ENCODE measurements around the gene GPR55.

The GPR55 gene

DNA sequence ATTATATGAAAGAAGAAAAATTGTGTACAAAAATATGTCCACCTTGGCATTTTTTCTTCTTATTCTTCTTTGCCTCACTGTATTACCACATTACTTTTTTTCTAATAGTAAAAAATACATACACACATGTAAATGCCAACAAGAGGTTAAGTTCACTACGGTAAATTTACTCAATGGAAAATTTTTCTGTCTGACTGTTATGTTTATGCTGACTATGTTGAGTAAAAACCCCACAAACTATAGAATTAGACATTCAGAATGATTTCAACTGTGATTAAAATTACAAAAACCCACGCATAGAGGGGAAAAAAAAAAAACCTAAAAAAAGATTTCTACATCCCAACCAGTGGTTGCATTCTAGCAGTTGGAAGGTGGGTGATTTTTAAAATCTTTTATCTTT lies 5.4 kb downstream of the GPR55 start:
- no peak for DNase-seq (ENCODE audit: low read depth in 1 of 2, low spot score in 1 of 2)

DNA sequence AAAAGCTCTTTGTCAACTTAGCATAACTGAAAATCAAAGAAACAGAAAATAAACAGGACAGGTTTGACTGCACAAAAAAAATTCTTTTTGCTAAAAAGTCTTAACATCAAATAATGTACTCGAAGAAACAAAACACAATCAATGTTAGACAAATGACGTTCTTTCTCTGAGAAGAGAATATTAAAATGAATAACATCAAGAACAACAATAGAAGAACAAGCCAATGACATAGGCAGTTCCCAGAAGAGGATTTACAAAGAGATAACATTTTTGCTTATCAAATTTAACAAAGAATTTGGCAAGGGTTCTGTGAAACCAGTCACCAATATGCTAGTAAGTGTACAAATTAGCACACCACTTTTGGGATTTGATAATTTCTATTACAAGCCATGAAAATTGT lies 5.8 kb downstream of the GPR55 start:
- DNase-seq (ENCODE audit: low read depth in 1 of 2, low spot score in 1 of 2): no peak

DNA sequence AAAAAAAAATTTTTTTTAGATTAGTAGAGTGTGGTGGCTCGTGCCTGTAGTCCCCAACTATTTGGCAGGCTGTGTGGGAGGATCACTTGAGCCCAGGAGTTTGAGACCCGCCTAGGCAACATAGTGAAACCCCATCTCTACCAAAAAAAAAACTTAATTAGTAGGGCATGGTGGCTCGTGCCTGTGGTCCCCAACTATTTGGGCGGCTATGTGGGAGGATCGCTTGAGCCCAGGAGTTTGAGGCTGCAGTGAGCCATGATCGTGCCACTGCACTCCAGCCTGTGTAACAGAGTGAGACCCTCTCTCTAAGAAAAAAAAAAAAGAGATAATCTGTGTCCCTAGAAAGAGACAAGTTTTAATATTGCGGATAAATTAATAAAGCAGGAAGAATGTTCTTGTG lies 8.8 kb downstream of the GPR55 start:
- no peak for DNase-seq (ENCODE audit: low read depth in 1 of 2, low spot score in 1 of 2)

DNA sequence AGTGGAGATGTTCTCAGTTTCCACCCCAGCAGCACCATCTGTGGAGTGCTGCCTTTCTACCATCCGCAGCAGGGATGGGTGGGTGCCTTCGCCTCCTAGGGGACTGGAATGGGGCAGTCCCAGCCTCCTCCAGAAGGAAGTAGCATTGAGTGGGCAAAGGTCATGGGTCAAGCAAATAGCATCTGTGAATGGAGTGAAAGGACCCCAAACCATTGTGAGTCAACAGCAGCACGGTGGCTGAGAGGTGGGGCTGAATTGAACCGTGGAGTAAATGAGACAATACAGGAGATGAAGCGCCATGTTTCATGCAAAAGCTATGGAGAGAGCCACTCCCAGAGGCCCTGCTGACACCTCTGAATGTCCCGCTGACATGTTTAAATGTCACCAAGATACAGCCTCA lies 9.7 kb downstream of the GPR55 start:
- DNase-seq (ENCODE audit: low read depth in 1 of 2, low spot score in 1 of 2): no peak

DNA sequence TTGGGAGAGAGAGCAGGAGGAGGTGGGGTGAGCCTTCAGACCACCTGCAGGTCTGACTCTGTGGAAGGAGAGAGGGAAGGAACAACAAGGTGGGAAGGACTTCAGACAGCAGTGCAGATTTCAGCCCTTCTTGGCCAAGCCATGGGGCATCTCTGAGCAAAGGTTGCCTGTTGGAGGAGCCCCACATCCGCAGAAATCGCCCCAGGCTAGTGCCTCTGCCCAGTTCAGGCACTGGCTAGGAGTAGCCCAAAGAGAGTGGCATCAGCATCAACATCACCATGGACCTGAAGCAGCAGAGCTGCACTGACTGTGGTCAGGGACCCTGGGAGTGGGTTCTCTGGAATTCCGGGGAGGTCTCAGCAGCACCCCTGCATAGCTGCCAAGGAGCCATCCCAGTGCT lies 10.2 kb downstream of the GPR55 start:
- no peak for DNase-seq (ENCODE audit: low read depth in 1 of 2, low spot score in 1 of 2)

GRCh38 chr2:230913406-230914143 lies 11.5 kb downstream of the GPR55 start:
- DNase-seq (ENCODE audit: low read depth in 1 of 2, low spot score in 1 of 2): no peak

- no peak for DNase-seq (ENCODE audit: low read depth in 1 of 2, low spot score in 1 of 2)
Observed at GRCh38 chr2:230912724-230913123, 12.3 kb downstream of the GPR55 start.

GRCh38 chr2:230912046-230912445 lies 13.0 kb downstream of the GPR55 start:
- no peak for DNase-seq (ENCODE audit: low read depth in 1 of 2, low spot score in 1 of 2)

DNA sequence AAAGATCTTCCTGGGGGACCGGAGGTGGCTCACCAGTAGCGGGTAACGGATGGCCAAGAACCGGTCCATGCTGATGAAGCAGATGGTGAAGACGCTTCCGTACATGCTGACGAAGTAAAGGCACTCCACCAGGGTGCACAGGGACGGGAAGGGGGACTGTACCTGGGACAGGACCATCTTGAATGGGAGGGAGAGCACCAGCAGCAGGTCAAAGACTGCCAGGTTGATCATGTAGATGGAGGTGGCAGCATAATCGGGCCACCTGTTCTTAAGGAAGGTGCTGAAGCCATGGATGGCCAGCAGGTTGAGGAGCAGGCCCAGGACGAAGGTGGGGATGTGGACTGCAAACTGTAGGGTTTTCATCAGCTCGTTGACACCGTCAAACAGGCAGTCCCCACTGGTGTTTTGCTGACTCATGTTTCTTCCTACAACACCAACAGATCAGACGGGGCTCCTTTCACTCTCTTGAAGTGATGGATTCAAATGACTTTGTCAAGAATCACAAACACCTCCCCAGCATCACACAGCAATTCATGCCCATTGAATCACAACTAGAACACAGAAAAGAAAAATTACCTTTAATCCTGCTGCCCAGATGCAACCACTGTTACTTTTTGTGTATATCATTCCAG lies 14.4 kb downstream of the GPR55 start:
- no peak for DNase-seq (ENCODE audit: low read depth in 1 of 2, low spot score in 1 of 2)

DNA sequence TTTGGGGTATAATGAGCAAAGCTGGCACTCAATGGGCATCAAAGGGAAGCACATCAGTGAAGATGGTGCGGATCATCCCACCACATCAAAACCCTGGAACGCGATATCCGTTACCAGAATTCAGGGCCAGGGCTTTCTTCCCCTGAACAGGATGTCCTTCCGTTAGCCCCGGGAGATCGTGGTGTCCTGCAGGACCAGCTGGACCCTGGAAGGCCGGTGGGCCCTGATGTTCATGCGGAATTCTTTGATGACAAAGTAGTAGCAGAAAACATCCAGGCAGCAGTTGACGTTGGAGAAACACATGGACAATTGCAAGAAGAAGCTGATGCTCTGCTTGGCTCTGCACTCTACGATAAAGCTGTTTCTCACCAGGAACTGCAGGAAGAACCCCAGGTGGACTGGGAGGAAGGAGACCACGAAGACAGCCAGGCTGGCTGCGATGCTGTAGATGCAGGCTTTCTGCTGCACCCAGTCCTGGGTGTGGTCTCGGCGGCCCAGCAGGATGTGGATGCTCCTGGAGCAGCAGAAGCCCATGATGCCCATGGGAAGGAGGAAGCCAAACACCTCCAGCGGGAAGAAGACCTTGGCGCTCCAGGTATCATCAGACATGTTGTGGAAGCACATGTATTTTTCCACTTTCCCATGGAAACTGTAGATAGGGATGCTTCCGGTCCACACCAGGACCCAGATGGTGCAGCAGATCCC lies 15.0 kb downstream of the GPR55 start:
- DNase-seq (ENCODE audit: low read depth in 1 of 2, low spot score in 1 of 2): no peak

DNA sequence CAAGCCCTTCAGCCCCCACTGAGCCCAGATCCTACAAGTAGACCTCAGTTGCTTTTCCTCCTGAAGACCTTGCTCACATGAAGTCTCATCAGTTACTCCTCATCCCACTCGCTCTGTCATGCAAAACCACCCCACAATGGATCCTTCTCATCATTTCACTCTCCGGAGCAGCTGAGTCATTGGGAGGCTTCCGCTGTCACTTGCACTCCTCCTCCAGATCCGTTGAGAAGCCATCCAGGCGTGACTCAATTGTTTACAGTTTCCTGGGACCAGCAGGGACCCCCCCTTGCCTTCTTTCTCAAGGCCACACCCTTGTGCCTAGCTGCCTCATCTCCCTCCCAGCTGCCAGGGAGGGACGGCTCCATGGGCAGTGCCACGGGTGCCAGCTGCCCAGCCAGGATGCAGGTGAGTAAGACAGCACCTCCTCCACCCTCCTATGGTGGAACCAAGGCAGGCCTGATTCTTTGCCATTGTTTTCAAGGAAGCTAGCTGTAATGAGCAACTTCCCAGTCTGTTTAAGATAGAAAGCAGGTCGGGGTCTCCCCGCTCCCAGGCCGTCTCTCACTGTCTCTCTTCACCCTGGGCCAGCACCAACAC lies 16.3 kb downstream of the GPR55 start:
- peak in 1 of 2 donors; percentile 75 for DNase-seq (ENCODE audit: low read depth in 1 of 2, low spot score in 1 of 2)

DNA sequence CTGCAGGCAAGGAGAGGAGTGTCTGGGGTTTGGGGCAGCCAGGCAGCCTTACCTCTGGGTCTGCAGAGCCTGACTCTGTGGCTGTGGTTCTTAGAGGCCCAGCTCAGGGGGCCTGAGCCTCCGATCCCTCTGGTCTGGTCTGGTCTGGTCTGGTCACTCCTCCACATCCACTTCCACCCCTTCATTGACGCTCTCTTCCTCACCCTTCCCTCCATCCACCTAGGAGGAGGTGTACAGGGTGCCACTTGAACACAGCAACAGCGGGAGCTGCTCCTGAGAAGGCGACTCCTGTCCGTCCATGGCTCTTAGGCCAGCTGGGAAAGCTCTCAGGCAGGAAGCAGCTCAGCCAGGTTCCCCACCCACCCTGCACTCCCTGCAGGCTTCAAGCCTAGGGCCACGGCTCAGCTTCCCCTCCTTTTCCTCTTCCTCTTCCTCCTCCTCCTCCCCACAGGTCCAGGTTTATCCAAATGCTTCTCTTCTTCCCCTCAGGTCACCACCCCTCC lies 16.9 kb downstream of the GPR55 start:
- no peak for DNase-seq (ENCODE audit: low read depth in 1 of 2, low spot score in 1 of 2)

DNA sequence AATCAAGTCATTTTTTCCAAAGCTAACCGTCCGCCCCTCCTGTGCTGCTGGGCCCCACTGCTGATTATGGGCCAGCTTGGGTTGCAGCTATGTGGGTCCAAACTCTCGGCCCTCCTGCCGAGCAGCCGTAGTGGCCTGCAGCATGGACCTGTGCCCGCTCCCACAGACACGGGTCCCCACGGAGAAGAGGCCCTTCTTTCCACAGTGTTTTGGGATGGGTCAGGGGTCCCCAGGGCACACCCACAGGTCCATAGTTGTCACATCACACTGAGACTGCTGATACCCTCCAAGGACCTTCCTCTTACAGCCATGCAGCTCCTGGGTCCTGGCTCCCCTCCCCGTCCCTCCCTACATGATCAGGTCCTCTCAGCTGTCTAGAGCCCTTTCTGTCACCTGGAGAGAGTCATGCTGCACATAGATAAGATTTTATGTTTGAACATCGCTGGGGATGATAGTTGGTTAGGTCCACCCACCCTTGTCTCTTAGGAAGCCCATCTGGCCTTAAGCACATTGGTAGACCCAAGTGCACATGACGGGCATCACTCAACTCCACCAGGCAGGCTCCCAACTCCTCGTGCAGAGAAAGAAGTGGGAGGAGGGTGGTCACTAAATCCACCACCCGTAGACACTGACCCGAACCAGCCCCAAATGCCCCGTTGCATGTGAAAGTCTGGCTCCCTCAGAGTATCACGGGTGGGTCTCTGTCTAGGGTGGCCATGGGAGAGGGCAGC lies 17.5 kb downstream of the GPR55 start:
- no peak for DNase-seq (ENCODE audit: low read depth in 1 of 2, low spot score in 1 of 2)

DNA sequence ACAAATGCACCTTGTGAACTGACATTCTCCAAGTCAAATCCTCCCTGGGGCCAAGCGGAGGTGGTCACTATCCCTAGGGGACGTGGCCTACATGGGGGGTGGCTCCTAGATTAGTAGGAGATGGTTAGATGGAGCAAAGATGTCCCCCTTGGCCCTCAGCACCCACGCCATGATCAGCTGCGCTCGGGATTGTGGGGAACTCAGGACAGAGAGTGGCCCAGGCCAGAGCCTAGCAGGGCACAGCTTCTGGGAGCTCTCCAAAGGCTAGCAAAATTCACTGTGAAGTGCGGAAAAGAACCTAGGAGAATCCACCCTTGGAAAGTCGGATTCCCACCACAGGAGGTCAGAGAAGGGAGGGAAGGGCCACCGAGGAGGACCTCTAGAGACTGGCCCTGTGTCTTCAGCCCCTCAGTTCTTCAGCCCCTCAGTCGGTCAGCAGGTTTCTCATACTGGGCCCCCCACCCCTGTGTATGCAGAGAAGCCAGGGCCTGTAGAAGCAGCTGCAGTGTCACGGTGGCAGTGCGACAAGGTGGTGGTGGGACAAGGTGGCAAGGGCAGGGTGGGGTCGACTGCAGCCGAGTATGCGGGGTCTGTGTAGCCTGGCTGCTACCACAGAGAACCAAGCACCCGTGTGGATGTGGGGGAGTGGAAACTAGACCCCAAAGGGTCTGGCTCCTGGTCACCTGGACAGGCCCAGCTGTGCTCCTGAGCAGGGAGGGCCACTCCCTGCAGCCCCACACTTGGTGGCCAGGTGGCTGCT lies 18.4 kb downstream of the GPR55 start:
- no peak for DNase-seq (ENCODE audit: low read depth in 1 of 2, low spot score in 1 of 2)

DNA sequence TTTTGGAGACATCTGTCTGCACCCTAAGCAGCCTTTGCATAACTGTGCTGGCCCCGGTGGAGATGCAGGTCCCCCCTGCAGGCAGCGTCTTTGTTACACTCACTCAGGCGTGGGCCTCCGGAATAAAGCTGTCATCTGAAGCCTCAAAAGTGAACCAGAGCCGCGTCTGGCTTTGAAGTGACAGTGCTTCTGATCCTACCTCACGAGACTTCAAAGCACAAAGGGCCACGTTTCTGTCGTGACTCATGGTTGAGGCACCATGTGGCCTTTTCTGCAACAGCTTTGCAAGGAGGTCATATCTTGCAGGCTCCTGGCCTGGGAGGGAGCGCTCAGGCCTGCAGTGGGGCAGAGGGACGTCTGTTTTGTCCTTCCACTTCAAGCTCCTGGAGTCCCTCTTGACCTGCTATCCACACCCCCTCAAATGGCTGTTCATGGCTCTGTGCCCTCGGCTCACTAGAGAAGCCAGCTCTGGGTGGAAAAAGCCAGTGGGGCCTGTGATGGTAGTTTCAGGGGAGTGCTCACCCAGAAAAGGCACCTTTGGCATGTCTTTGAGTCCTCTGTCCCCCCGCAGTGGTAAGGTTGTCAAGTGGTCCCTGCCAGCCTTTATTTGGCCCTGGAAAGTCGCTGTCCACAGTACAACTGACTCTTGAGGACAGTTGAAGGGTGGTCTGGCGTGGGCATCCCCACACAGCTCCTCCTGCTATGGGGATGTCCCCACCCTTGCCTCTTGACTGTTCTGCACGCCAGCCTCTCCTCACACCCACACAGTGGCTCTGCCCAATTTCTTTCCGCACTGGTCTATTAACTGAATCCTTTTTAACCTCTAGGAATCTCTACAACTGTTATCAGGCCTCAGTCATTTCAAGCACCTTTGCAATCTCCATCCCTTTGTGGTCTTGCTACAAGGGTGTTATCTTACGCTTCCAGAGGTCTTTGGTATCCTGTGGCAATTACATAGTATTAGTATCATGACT lies 19.3 kb downstream of the GPR55 start:
- DNase-seq (ENCODE audit: low read depth in 1 of 2, low spot score in 1 of 2): peak; percentile 70 to 94

DNA sequence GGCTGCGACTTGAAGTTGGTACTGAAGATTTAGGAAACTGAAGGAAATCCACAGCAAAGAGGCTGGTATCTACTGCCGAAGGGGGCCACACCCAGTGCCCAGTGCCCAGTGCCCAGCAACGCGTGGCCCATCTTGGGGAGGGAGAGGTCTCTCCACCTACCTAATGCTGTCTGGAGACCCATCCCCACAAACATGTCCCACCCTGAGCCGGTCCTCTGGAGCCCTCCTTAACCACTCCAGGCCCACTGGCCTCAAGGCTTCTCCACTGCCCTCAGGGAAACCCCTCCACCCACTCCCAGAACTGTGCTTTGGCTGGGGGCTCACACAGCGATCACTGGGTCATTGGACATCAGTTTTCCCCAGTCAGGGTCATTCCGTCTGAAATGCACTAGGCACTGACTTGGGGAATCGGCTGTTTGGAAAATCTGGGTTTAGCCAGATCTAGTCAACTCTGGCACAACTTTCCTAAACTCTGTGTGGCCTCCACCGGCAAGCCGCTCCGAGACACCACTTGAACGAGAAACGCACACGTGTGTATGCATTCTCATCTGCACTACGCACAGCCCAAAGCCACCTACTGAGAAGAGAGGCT lies 20.1 kb downstream of the GPR55 start:
- no peak for DNase-seq (ENCODE audit: low read depth in 1 of 2, low spot score in 1 of 2)

DNA sequence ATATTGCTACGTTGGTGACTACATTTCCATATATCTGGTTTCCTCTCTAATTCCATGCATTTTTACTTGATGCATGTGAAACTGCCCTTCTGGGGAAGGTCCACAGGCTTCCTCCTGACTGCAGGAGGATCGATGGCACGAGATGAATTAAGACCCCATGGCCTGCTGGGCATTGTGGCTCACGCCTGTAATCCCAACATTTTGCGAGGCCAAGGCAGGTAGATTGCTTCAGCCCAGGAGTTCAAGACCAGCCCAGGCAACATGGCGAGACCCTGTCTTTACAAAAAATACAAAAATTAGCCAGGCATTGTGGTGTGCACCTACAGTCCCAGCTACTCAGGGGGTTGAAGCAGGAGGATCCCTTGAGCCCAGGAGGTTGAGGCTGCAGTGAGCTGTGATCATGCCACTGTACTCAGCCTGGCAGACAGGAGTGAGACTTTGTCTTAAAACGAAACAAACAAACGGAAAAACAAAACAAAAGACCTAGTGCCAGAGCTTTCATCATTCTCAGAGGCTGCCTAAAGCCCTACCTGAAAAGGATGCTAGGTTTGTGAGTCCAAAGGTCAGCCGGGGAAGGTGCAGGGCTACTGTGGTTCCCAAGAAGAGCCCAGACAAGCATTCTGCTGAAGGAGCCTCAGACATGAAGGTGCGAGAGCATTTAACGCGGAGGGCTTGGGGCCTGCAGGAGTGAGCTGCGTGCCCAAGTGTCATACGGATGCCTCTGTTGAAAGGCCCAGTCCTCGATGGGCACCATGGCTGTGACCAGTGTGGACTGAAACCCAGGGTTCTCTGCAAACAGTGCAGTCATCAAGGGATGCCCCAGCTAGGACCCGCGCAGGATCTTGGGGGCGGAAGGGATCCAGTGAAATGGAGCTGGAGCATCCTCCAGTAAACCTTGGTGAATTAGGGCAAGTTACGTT lies 21.6 kb downstream of the GPR55 start:
- DNase-seq (ENCODE audit: low read depth in 1 of 2, low spot score in 1 of 2): no peak

Data from activated CD4-positive, alpha-beta T cell treated with anti-CD3 and anti-CD28 coated beads, Interleukin-2, amount 50 U/mL, for 24 hours (primary cell).